AG09319 (cell line): ENCODE measurements around the gene RRM1.

Experiments
- DNase-seq: peaks from one replicate; pipeline ENCODE4 v3.0.0-alpha.2; 2010; ENCODE audit warnings: low read depth; ENCODE audit errors: extremely low read depth
- TF ChIP-seq, protein P1 (sequence below): IDR thresholded peaks from 2 replicates; pipeline ENCODE4 v1.5.1; 2011; ENCODE audit warnings: low read depth, mild to moderate bottlenecking, inconsistent platforms, low read length, moderate library complexity

The RRM1 gene

DNA sequence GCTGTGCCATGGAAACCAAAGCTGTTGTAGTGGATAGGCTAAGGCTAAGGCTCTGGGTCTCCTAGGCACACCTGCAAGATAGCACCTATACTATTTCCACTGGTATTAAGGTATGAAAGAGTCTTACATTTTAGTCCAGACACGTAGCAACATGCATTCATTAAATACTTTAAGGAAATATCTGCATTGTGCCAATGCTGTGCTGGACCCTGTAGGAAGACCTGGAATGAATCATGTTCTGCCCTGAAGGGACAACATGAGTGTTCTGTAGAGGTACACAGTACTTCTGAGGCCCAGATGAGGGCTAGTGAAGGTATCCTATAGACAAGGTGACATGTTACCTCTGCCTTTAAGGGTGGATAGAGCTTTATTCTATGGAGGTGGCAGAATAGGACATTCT is 35.2 kb upstream of the RRM1 start:
- TF ChIP-seq, protein P1, sequence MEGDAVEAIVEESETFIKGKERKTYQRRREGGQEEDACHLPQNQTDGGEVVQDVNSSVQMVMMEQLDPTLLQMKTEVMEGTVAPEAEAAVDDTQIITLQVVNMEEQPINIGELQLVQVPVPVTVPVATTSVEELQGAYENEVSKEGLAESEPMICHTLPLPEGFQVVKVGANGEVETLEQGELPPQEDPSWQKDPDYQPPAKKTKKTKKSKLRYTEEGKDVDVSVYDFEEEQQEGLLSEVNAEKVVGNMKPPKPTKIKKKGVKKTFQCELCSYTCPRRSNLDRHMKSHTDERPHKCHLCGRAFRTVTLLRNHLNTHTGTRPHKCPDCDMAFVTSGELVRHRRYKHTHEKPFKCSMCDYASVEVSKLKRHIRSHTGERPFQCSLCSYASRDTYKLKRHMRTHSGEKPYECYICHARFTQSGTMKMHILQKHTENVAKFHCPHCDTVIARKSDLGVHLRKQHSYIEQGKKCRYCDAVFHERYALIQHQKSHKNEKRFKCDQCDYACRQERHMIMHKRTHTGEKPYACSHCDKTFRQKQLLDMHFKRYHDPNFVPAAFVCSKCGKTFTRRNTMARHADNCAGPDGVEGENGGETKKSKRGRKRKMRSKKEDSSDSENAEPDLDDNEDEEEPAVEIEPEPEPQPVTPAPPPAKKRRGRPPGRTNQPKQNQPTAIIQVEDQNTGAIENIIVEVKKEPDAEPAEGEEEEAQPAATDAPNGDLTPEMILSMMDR, result no peak
- no peak for DNase-seq

- TF ChIP-seq, protein P1, result no peak
- DNase-seq, result no peak
These were observed 34.2 kb upstream of the RRM1 start for GRCh38 chr11:4060182-4060923.

GRCh38 chr11:4061700-4062099 is 32.9 kb upstream of the RRM1 start:
- TF ChIP-seq, protein P1, result no peak
- DNase-seq, result no peak

DNA sequence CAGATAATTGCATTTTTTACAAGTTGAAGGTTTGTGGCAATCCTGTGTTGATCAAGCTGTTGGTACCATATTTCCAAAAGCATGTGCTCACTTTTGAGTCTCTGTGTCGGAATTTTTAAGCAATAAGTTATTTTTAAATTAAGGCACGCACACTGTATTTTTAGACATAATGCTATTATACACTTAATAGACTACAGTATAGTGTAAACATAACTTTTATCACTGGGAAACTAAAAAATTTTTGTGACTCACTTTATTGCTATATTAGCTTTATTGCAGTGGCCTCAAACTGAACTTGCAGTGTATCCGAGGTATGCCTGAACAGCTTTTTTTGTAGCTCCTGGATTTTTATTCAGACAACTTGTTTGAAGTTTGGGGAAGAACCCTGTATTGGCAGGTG is 31.3 kb upstream of the RRM1 start:
- TF ChIP-seq, protein P1, result no peak

GRCh38 chr11:4064278-4064955 is 30.2 kb upstream of the RRM1 start:
- no peak for DNase-seq
- TF ChIP-seq, protein P1, result no peak

More for the DNA sequence above, 31.3 kb upstream of the RRM1 start:
- DNase-seq, result no peak

GRCh38 chr11:4065086-4065485 is 29.5 kb upstream of the RRM1 start:
- no peak for DNase-seq
- TF ChIP-seq, protein P1, result no peak
